HG03175 (cell line): ENCODE data around the gene SERPINH1.
"Not testable (repeated sequence)": the region's sequence is repeated elsewhere in the genome, so short reads cannot be mapped to it uniquely, and the experiment has no call there.

Source experiments
- ATAC-seq: cut with Tn5 transposase; IDR thresholded peaks from one replicate; pipeline ENCODE4 v1.9.1; 2021; ENCODE audit warnings: mild to moderate bottlenecking, moderate library complexity; ENCODE audit not compliant: unreplicated experiment

The SERPINH1 gene

GRCh38 chr11:75572744-75573143 lies 10.7 kb downstream of the SERPINH1 start:
- no peak for ATAC-seq

- no peak for ATAC-seq
Observed at GRCh38 chr11:75574698-75575602, 12.9 kb downstream of the SERPINH1 start.

- no peak for ATAC-seq
Observed at GRCh38 chr11:75576017-75576416, 14.0 kb downstream of the SERPINH1 start.

GRCh38 chr11:75576499-75576918 lies 14.5 kb downstream of the SERPINH1 start:
- peak; percentile 68 for ATAC-seq

GRCh38 chr11:75577207-75577606 lies 15.2 kb downstream of the SERPINH1 start:
- ATAC-seq: no peak

DNA sequence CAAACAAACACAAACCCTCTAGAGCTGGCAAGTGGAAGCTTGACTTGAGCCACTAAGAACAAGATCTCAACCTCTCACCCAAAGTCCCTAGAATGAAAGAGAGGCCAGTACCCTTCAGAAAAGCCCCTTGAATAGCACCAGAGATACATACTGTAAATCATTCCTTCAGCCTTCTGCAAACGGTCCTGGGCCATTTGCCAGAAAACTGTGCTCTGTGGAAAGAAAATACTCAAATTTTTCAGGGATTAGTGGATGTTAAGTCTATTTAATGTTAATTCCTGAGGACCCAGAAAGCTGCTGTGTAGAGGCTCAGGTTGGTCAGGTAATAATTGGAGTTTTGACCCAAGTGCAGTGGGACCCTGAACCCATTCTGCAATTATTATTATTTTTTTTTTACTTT lies 16.9 kb downstream of the SERPINH1 start:
- ATAC-seq: no peak

DNA sequence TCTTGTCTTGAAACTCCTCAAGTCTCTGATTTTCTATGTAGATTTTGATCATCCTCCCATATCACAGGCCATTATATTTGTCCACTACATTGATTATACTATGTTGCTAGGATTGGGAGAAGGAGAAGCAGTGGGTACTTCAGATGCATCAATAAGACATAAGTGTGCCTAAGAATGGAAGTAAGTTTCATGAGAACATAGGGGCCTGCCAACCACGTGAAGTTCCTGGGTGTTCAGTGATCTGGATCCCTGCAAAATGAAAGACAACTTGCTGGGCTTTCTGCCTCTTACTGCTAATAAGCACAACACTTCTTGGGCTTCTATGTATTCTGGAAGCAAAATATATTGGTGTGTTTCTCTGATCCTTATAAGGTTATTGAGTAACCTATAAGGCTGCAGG lies 17.8 kb downstream of the SERPINH1 start:
- no peak for ATAC-seq

DNA sequence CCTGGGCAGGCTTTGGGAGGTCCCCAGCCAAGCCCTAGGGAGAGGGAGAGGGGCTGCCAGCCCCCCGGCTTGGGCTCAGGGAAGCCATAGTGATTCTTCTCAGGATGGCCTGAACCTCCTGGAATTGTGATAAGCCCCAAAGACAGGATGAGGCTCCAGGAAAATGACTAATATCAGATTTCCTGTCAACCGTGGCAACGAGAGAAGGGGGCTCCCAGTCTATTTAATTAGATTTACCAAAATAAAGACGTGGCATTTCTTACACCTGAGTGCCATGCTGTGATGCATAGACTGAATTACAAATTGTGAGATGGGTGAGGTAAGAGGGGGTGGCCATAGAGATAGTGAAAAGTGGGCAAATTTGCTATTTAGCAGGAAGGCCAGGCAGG lies 20.4 kb downstream of the SERPINH1 start:
- no peak for ATAC-seq

DNA sequence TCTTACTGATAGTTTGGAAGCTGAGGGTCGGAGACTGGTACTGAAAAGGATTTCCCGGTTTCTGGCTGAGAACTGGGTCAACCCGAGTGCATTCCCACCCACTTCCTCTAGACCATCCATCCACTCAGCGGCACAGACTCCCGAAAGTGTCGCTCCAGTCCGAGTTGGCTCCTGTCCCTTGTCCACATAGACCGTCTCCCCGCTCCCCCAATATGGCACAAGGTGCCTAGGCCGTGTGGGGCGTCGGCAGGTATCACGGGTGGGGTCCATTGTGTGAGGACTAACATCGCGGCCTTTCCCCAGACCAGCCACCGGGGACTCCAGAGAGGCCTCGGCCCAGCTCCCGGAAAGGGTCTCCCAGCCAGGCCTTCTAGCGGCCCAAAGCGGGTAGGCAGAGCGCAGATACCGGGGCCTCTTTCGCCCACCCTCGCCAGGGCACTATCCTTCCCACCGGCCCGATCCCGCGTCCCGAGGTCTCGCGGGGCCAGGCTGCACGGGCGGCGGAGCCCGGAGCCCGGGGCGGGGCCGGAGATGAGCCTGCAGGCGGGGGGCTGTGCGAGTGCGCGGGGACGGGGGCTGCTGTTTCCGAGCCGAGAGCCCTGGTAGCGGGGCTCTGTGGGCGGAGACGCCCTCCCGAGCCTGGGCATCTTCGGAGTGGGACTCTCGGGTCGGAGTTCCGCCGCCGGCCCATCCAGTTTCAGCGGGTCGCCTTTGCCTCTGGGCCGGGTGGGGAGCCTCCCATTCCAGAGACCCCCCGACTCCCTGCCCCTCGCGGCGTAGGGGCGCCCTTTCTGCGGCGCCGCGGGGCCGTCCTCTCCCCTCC lies 21.1 kb downstream of the SERPINH1 start:
- peak; percentile 43 for ATAC-seq

GRCh38 chr11:75583718-75584658 lies 21.9 kb downstream of the SERPINH1 start:
- ATAC-seq: no peak

GRCh38 chr11:75584659-75585292 lies 22.7 kb downstream of the SERPINH1 start:
- ATAC-seq: not testable (repeated sequence)

DNA sequence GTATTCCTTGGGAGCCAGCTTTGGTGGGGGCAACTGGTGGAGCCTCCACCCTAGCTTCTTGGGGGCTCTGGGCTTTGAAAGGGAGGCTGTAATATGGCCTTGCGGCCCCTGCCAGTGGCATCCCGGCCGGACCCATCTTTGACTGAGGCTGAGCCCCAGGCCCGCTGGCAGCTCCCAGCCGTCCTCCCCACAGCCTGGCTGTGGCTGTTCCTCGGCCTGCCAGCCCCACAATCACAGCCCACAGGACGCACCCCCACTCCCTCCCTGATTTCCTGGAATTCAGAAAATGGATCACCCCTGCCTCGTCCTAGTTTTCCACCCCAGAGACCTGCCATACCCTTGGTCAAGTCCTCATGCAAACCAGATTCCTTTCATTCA lies 23.2 kb downstream of the SERPINH1 start:
- no peak for ATAC-seq

DNA sequence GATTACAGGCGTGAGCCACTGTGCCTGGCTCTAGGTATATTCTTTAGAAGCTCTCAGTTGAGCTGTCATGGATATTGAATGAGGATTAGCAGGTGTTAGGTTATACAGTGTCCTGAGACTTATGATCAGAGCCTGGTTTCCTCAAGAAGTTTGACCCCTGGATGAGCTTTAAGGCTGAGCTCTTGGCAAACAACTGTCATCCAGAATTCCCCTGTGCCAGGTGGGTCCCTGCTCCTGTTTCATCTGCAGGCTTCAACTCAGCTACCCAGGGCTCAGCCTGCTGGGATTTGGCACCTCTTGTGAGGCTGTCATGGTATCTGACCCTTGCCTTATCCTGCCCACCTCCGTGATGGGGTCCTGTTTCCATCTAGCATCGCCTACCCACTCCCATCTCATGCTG lies 24.3 kb downstream of the SERPINH1 start:
- ATAC-seq: no peak

GRCh38 chr11:75588051-75588481 lies 26.0 kb downstream of the SERPINH1 start:
- no peak for ATAC-seq

DNA sequence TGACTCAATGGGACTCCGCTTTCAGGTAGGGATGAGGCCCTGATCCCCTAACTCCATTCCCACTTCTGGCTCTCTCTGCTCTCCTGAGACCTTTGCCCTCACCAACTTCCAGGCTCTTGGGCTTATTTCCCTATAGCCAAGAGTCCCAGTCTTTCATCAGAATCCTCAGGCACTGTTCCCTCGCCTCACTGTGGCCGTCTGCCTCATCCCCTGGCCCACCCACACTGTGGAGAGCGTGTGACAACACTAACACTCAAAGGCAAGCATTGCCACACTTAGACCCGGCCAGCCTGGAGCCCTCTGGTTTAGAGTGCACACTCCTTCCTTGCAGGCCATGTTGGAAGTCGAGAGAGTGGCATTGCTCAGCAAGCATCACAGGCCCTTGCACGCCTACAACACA lies 27.0 kb downstream of the SERPINH1 start:
- ATAC-seq: no peak

DNA sequence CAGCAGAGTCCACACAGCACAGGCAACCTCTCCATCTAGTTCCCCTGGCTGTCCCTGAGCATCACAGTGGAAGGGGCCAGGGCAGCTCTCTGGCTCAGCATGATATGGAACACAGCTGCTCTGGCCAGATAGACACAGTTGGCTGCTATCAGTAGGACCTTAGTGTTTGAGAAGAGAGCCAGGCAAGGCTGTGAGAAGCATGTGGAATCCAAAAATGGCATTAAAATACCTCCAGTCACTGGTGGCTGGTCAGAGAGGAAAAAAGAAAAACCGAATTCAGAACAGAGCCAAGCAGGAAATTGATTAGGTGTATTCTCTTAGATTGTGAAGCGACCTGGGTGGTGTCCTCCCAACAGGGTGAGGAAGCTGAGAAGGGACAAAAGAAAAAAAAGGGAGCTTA lies 27.9 kb downstream of the SERPINH1 start:
- ATAC-seq: no peak

DNA sequence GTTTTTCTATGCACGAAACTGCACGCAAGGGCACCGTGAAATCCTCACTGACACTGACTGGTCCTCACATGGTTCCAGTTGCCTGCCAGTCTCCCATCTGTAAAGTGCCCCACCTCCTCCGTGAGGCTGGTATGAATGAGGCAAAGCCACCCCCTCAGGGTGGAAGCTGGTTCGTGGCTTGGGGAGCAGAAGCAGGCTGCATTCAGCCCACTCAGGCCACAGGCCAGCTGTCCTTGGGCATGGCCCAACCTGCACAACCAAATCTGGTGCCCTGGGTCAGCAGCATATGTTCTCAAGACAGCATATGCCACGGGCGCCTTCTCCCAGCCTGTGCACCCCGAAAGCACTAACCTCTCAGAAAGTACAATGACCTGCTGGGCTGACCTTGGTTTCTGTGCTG lies 29.3 kb downstream of the SERPINH1 start:
- no peak for ATAC-seq

DNA sequence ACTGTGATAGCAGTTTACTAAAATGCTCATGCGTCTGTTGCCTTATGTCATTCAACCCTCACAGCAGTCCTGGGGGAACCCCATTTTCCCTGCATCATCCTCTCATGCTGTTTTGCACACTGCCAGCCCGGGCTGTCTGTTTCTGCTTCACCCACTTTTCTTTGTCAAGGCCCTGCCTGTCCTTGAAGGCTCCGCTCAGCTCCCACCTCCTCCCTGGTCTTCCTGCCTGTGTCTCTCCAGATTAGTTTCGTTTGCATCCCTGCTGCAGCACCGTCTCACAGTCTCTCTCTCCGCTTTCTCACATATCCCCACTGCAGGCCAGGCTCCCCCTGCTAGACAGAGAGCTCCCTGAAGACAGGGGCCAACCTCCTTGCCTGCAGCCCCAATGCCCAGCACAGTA lies 29.9 kb downstream of the SERPINH1 start:
- ATAC-seq: no peak

DNA sequence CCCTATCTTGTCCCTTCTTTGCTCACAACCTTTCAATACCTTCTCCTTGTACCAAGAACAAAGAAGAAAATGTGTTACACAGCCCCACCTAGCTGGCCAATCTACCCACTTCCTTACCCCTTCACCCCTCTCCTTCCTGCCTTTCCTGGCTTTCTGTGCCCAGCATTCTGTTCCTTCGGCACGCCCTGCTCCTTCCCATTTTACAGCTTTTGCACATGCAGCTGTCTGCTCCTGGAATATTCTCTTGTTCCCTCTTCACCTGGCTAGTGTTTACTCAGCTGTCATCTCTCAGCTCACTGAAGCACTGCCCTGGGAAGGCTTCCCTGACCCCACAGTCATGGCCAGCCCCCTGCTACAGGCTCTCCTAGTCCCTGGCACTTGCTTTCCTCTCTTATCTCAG lies 30.7 kb downstream of the SERPINH1 start:
- ATAC-seq: no peak

GRCh38 chr11:75593286-75593915 lies 31.3 kb downstream of the SERPINH1 start:
- no peak for ATAC-seq
